ENCODE data around the gene AK2.

AK2 gene

GRCh38 chr1:32971156-32971555, 65.5 kb downstream of the AK2 start:
- no peak for DNase-seq (ENCODE audit: low read depth)
- H3K4me3 ChIP-seq (ENCODE audit: low read length): no peak overlapping the region
- TF ChIP-seq CTCF (conservative IDR thresholded peaks at IDR 0.05; ENCODE audit: low read length): no peak

- peak; percentile 89 for DNase-seq (ENCODE audit: low read depth)
- no peak for TF ChIP-seq CTCF (conservative IDR thresholded peaks at IDR 0.05; ENCODE audit: low read length)
- H3K4me3 ChIP-seq (ENCODE audit: low read length): no peak overlapping the region
Observed at GRCh38 chr1:32969566-32969965, 67.1 kb downstream of the AK2 start.

- no peak overlapping the region for H3K4me3 ChIP-seq (ENCODE audit: low read length)
- TF ChIP-seq CTCF (conservative IDR thresholded peaks at IDR 0.05; ENCODE audit: low read length): no peak
- DNase-seq (ENCODE audit: low read depth): no peak
Observed at GRCh38 chr1:32967888-32968568, 68.7 kb downstream of the AK2 start.

- H3K4me3 ChIP-seq (ENCODE audit: low read length): no peak overlapping the region
- no peak for TF ChIP-seq CTCF (conservative IDR thresholded peaks at IDR 0.05; ENCODE audit: low read length)
- no peak for DNase-seq (ENCODE audit: low read depth)
Observed at GRCh38 chr1:32966900-32967299, 69.8 kb downstream of the AK2 start.

- peak overlapping the region; percentile 59 for H3K4me3 ChIP-seq (ENCODE audit: low read length)
- no peak for TF ChIP-seq CTCF (conservative IDR thresholded peaks at IDR 0.05; ENCODE audit: low read length)
Observed at GRCh38 chr1:32965251-32965747, 71.4 kb downstream of the AK2 start.

GRCh38 chr1:32964461-32965250, 72.0 kb downstream of the AK2 start, which contains the start of gene RNF19B:
Gene RNF19B (minus strand): TSS chr1:32964809. CDS start chr1:32964685, 124 bp downstream.
- peak; percentile 91 for DNase-seq (ENCODE audit: low read depth)
- H3K4me3 ChIP-seq (ENCODE audit: low read length): peak within 1 kb of the TSS; percentile 86
- no peak for TF ChIP-seq CTCF (conservative IDR thresholded peaks at IDR 0.05; ENCODE audit: low read length)

More at GRCh38 chr1:32965251-32965747, 71.4 kb downstream of the AK2 start:
- DNase-seq (ENCODE audit: low read depth): no peak
